GM19324 (cell line): ENCODE data around the gene SLC2A4.
A peak's percentile ranks its signal among the peaks of the same experiment; 100 is the strongest.

Experiments
- ATAC-seq: cut with Tn5 transposase; IDR thresholded peaks from one replicate; pipeline ENCODE4 v1.9.1; 2021; ENCODE audit warnings: mild to moderate bottlenecking, moderate library complexity; ENCODE audit not compliant: unreplicated experiment, low FRiP score

SLC2A4 gene

GRCh38 chr17:7246779-7247178 is 34.7 kb upstream of the SLC2A4 start:
- ATAC-seq, result no peak

- no peak for ATAC-seq
Observed at GRCh38 chr17:7248796-7249195, 32.7 kb upstream of the SLC2A4 start.

- ATAC-seq, result no peak
Observed at GRCh38 chr17:7249214-7249613, 32.3 kb upstream of the SLC2A4 start.

- ATAC-seq, result no peak
Observed at GRCh38 chr17:7249830-7250229, 31.7 kb upstream of the SLC2A4 start.

GRCh38 chr17:7250695-7251627 is 30.6 kb upstream of the SLC2A4 start:
- no peak for ATAC-seq

GRCh38 chr17:7251661-7252175 is 29.8 kb upstream of the SLC2A4 start, which contains the start of gene CTDNEP1:
Gene CTDNEP1, minus strand, starts transcription at chr17:7251734. Its CDS starts 438 bp downstream, at chr17:7251296.
- ATAC-seq, result peak; percentile 84

- ATAC-seq, result peak; percentile 60
Observed at GRCh38 chr17:7252176-7253043, 29.1 kb upstream of the SLC2A4 start, which contains the start of gene ELP5. Gene ELP5, plus strand, starts transcription at chr17:7252215. Its CDS starts 336 bp downstream, at chr17:7252551.

GRCh38 chr17:7253082-7253481 is 28.4 kb upstream of the SLC2A4 start:
- no peak for ATAC-seq

- ATAC-seq, result no peak
Observed at GRCh38 chr17:7254511-7254910, 27.0 kb upstream of the SLC2A4 start.

- no peak for ATAC-seq
Observed at GRCh38 chr17:7256766-7257456, 24.6 kb upstream of the SLC2A4 start.

- no peak for ATAC-seq
Observed at GRCh38 chr17:7258731-7259554, 22.6 kb upstream of the SLC2A4 start.

- no peak for ATAC-seq
Observed at GRCh38 chr17:7259555-7259889, 22.0 kb upstream of the SLC2A4 start.

- ATAC-seq, result no peak
Observed at GRCh38 chr17:7260151-7260550, 21.4 kb upstream of the SLC2A4 start.

GRCh38 chr17:7260651-7261378 is 20.7 kb upstream of the SLC2A4 start:
- ATAC-seq, result no peak

- ATAC-seq, result no peak
Observed at GRCh38 chr17:7261379-7262191, 19.9 kb upstream of the SLC2A4 start.

GRCh38 chr17:7262192-7262934 is 19.2 kb upstream of the SLC2A4 start, which contains the start of gene CLDN7:
Gene CLDN7, minus strand, starts transcription at chr17:7262478. Its CDS starts 435 bp downstream, at chr17:7262043.
- ATAC-seq, result no peak
